Thyroid gland (tissue), 4 donors: ENCODE measurements around the gene ZBTB40.

Source experiments
- POLR2A ChIP-seq, 2 donors: fragments of 450-650 bp; IDR thresholded peaks; one replicate each; pipeline ENCODE4 v1.6.1; 2017; ENCODE audit warnings: antibody characterized with exemption in 2 of 2, mild to moderate bottlenecking in 2 of 2, moderate library complexity in 1 of 2
- TF ChIP-seq, protein P1 (sequence below), 6 experiments: fragments of 200-600 bp in 3 of 6; fragments of 450-650 bp in 3 of 6; sonication (generic) in 3 of 6; IDR thresholded peaks; one replicate each; pipeline ENCODE4 v1.5.1; 2016 to 2019; ENCODE audit warnings: antibody characterized with exemption in 6 of 6, mild to moderate bottlenecking in 2 of 6, inconsistent platforms in 1 of 6, moderate library complexity in 1 of 6

GRCh38 chr1:22411589-22411988 is 40.1 kb upstream of the ZBTB40 start:
- TF ChIP-seq, protein P1, sequence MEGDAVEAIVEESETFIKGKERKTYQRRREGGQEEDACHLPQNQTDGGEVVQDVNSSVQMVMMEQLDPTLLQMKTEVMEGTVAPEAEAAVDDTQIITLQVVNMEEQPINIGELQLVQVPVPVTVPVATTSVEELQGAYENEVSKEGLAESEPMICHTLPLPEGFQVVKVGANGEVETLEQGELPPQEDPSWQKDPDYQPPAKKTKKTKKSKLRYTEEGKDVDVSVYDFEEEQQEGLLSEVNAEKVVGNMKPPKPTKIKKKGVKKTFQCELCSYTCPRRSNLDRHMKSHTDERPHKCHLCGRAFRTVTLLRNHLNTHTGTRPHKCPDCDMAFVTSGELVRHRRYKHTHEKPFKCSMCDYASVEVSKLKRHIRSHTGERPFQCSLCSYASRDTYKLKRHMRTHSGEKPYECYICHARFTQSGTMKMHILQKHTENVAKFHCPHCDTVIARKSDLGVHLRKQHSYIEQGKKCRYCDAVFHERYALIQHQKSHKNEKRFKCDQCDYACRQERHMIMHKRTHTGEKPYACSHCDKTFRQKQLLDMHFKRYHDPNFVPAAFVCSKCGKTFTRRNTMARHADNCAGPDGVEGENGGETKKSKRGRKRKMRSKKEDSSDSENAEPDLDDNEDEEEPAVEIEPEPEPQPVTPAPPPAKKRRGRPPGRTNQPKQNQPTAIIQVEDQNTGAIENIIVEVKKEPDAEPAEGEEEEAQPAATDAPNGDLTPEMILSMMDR (IDR thresholded peaks at IDR 0.05), result no peak
- no peak for TF ChIP-seq POLR2A (IDR thresholded peaks at IDR 0.05)
